Neural cell (in vitro differentiated cells): ENCODE results near the gene TMPRSS6.

Experiments
- CTCF ChIP-seq: fragments of 450-650 bp; IDR thresholded peaks from 2 replicates; pipeline ENCODE4 v1.5.1; 2014; ENCODE audit warnings: antibody characterized with exemption, mild to moderate bottlenecking, moderate library complexity; ENCODE audit not compliant: poor library complexity, severe bottlenecking
- EP300 ChIP-seq: fragments of 450-650 bp; conservative IDR thresholded peaks from 2 replicates; pipeline ENCODE4 v1.6.1; 2014; ENCODE audit warnings: antibody characterized with exemption, mild to moderate bottlenecking, moderate library complexity; ENCODE audit not compliant: poor library complexity, severe bottlenecking
- EZH2 ChIP-seq: fragments of 200-600, 300-800 bp; shearing (Covaris generic), sonication (generic); IDR thresholded peaks from 2 replicates; pipeline ENCODE4 v1.6.1; 2014; ENCODE audit warnings: antibody characterized with exemption, low read length, borderline replicate concordance, mild to moderate bottlenecking; ENCODE audit not compliant: insufficient read depth, poor library complexity, severe bottlenecking
- MXI1 ChIP-seq: fragments of 450-650 bp; conservative IDR thresholded peaks from 2 replicates; pipeline ENCODE4 v1.6.1; 2014; ENCODE audit warnings: antibody characterized with exemption, mild to moderate bottlenecking; ENCODE audit not compliant: poor library complexity, severe bottlenecking
- RAD21 ChIP-seq: fragments of 450-650 bp; conservative IDR thresholded peaks from 2 replicates; pipeline ENCODE4 v1.6.1; 2014; ENCODE audit warnings: antibody characterized with exemption, mild to moderate bottlenecking, moderate library complexity
- REST ChIP-seq: IDR thresholded peaks from 2 replicates; pipeline ENCODE4 v1.6.1; 2012; ENCODE audit warnings: borderline replicate concordance
- SMC3 ChIP-seq: fragments of 450-650 bp; conservative IDR thresholded peaks from 2 replicates; pipeline ENCODE4 v1.6.1; 2014; ENCODE audit warnings: antibody characterized with exemption, mild to moderate bottlenecking, moderate library complexity; ENCODE audit not compliant: poor library complexity

- no peak for TF ChIP-seq CTCF
- TF ChIP-seq EZH2 = no peak
- no peak for TF ChIP-seq RAD21
- no peak for TF ChIP-seq REST
- TF ChIP-seq EP300 = no peak
- TF ChIP-seq MXI1 = no peak
- TF ChIP-seq SMC3 = no peak
Measured at GRCh38 chr22:37049224-37049623, 60.3 kb downstream of the TMPRSS6 start.
